Measurements from ENCODE around the gene COL11A1. TPM values are rescaled to one million over a fixed set of nuclear protein-coding genes. Genes with fewer than 3 reads are reported as not detected.
"Not testable (repeated sequence)": the region's sequence is repeated elsewhere in the genome, so short reads cannot be mapped to it uniquely, and the experiment has no call there.

Gene COL11A1
- total RNA-seq, result not detected

DNA sequence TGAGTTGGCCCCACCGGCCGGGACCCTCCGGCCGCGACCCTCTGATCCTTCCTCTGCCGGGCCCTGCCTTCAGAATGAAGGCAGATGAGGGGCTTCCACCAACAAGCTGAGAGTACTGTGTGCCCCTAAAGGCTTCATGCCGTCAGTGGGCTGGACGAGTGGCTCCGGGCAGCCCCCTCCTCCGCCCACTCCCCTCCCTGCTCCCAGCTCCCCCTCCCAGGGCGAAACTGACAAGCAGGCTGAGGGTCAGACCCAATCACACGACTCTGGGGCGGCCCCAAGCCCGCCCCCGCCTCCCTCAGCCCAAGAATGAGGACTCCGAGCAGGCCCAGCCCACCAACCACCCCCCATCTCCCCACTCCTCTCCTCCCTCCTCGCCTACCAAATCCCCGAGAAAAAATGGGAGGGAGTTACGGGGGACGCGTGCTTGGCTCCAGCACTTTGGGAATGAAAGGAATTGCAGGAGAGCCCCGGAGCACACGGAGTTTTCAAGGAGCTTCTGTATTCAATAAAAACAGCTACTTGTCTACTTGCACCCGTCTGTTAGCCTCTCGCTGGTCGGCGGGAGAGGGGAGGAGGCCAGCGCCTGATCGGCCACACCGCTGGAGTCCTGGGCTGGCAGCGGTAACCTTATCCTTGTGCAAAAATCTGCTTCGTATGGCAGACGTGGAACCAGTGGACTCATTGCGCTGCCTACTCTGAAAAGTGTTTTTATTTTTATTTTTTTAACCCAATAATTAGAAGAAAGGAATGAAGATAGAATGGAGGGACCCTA, at the start of gene COL11A1:
COL11A1 (minus strand) TSS at position 147 of the 775 bp plus-strand sequence. CDS start 344 bp downstream, outside the sequence.
- no peaks in the 10 kb centered on the region for H3K9me3 Mint-ChIP-seq
- peak within 1 kb of the TSS; percentile 27 to 32 for H3K4me3 Mint-ChIP-seq
- no peak within 1 kb of the TSS for H3K27ac Mint-ChIP-seq
- H3K4me1 Mint-ChIP-seq (ENCODE audit: low read depth), result peaks cover 6% of the 10 kb centered on the region
- H3K27me3 Mint-ChIP-seq (ENCODE audit: low read depth), result peaks cover 11% of the 10 kb centered on the region
- H3K36me3 Mint-ChIP-seq (ENCODE audit: insufficient read depth in 2 of 2), result no peaks in the 10 kb centered on the region
- no peak for DNase-seq
- ATAC-seq (replicated peaks in 1 of 2), result no peak

DNA sequence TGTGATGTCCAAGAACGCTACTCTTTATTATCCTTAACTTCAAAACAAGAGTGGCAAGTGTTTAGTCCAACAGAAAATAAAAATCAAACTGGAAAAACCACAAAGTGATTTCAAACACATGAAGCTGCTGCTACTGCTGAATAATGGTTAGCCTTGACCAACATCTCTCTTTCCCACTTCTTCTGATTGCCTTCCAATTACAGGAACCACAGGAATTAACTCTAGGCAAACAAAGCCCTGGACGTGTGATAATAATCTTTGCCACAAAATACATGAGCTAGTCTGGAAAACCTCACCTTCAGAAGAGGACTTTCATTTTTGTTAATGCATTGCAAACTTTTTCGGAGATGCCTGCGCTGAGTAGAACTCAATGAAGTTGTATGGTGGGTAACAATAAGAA, 48.6 kb upstream of the COL11A1 start:
- H3K9me3 Mint-ChIP-seq, result peaks cover 3 to 7% of the 10 kb centered on the region in 2 donors

DNA sequence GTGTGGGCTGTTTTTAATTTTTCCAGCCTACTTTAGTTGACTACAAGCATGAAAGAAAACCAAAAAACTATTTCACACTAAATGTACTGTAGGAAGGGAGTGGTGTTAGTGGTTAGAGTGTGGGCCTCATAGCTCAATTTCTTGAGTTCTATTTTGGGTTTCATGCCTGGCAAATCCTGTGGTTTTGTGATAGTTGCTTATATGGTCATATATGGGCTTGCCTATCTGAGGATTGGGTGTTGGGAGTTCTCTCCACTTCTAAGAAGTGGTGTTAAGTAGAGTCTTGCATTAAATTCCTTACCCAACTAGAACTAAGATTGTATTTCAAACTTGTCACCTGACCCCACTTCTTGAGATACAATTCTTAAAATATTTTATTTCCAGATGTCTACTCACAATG, 37.8 kb upstream of the COL11A1 start:
- no peak overlapping the region for H3K27ac Mint-ChIP-seq
- H3K36me3 Mint-ChIP-seq (ENCODE audit: insufficient read depth in 2 of 2), result no peaks in the 10 kb centered on the region
- peaks cover 1 to 9% of the 10 kb centered on the region in 2 donors for H3K9me3 Mint-ChIP-seq
- H3K4me1 Mint-ChIP-seq (ENCODE audit: low read depth), result no peaks in the 10 kb centered on the region
- DNase-seq, result no peak
- H3K27me3 Mint-ChIP-seq (ENCODE audit: low read depth), result no peaks in the 10 kb centered on the region
- H3K4me3 Mint-ChIP-seq, result no peak overlapping the region
- no peak for ATAC-seq (replicated peaks in 1 of 2)

More for the DNA sequence above, 48.6 kb upstream of the COL11A1 start:
- ATAC-seq (replicated peaks in 1 of 2) (no peak), DNase-seq (no peak)
- Mint-ChIP-seq H3K4me3 (no peak overlapping the region), H3K27ac (no peak overlapping the region), H3K36me3 (ENCODE audit: insufficient read depth in 2 of 2) (no peaks in the 10 kb centered on the region), H3K27me3 (ENCODE audit: low read depth) (no peaks in the 10 kb centered on the region), H3K4me1 (ENCODE audit: low read depth) (no peaks in the 10 kb centered on the region)

DNA sequence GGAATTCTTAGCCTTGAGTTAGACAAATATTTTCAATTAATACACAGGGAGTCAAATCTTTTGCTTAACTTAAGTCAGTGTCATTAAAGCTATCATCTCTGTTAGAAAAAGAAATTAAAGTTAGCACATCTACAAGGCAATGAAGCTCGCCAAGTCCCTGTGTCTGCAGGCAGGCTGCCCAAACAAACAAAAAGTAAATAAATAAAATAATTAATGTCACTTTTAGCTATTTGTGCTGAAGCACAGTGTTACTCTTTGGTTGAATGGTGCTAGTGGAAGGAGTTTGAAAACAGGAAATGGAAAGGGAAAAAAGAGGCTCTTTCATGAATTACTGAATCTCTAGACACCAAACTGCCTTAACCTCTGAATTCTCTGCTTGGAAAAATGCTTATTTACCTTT, 37.1 kb upstream of the COL11A1 start:
- Mint-ChIP-seq H3K36me3 (ENCODE audit: insufficient read depth in 2 of 2) (no peaks in the 10 kb centered on the region), H3K9me3 (peaks cover 2 to 7% of the 10 kb centered on the region in 2 donors), H3K27me3 (ENCODE audit: low read depth) (no peaks in the 10 kb centered on the region), H3K4me3 (no peak overlapping the region), H3K4me1 (ENCODE audit: low read depth) (no peaks in the 10 kb centered on the region), H3K27ac (no peak overlapping the region)
- ATAC-seq (replicated peaks in 1 of 2) (no peak), DNase-seq (no peak)

DNA sequence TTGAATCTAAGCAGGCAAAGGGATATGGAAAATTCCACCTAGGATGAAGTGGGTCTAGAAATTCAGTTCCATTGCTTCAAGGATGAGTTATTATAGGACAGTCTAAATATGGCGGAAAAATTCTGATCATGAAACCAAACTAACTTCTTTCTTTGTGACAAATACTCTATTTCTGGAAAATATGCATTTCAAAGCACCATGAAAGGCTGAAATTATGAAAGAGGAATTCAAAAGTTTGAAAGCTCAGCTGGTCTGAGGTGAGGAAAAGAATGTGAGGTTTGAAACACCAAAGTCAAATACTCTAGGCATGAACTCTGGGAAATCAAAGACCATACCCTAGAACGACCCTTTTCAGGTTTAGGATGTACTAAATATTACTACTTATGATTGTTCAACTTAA, 36.4 kb upstream of the COL11A1 start:
- Mint-ChIP-seq H3K4me1 (ENCODE audit: low read depth) (no peaks in the 10 kb centered on the region), H3K27me3 (ENCODE audit: low read depth) (no peaks in the 10 kb centered on the region), H3K4me3 (no peak overlapping the region), H3K9me3 (peaks cover 6 to 7% of the 10 kb centered on the region in 2 donors), H3K36me3 (ENCODE audit: insufficient read depth in 2 of 2) (no peaks in the 10 kb centered on the region), H3K27ac (no peak overlapping the region)
- ATAC-seq (replicated peaks in 1 of 2) (no peak), DNase-seq (no peak)

DNA sequence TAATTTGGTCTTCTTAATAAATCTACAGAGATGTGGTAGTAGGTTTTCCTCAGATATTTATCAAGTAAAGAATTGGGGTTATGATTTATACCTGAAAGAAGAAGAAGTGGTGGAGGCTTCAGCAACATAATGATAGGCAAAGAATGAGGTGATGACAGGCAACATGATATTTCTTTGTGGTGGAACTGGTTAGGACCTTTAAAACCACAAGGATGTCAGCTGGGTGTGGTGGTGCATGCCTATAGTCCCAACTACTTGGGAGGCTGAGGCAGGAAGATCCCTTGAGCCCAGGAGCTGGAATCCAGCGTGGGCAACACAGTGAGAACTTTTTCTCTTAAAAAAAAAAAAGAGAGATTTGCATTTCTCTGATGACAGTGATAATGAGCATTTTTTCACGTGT, 34.1 kb upstream of the COL11A1 start:
- ATAC-seq (replicated peaks in 1 of 2), result no peak
- Mint-ChIP-seq H3K4me3 (no peak overlapping the region), H3K4me1 (ENCODE audit: low read depth) (no peaks in the 10 kb centered on the region), H3K27me3 (ENCODE audit: low read depth) (no peaks in the 10 kb centered on the region), H3K36me3 (ENCODE audit: insufficient read depth in 2 of 2) (no peaks in the 10 kb centered on the region), H3K9me3 (peaks cover 4 to 13% of the 10 kb centered on the region in 2 donors), H3K27ac (no peak overlapping the region)
- no peak for DNase-seq

DNA sequence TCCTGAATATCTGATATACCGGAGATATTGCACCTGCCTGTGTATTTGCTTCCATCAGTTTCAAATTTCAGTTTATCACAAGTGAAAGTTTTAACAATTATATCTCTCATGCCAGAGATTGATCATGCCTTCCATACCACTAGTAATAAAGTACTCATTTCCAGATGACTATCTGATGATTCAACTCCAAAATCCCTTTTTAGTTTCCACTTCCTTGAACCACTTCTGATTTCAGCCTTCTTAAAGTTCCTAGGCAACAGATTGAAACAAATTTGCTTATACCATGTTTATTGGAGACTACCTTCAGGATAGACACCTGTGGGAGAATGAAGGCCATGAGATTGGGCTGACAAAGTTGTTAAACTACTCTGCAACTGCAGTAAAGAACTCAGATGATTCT, 21.5 kb upstream of the COL11A1 start:
- Mint-ChIP-seq H3K27ac (no peak overlapping the region), H3K4me1 (ENCODE audit: low read depth) (no peaks in the 10 kb centered on the region), H3K27me3 (ENCODE audit: low read depth) (no peaks in the 10 kb centered on the region), H3K9me3 (peaks cover 3 to 4% of the 10 kb centered on the region in 2 donors), H3K36me3 (ENCODE audit: insufficient read depth in 2 of 2) (no peaks in the 10 kb centered on the region), H3K4me3 (no peak overlapping the region)
- ATAC-seq (replicated peaks in 1 of 2), result no peak
- DNase-seq, result no peak

DNA sequence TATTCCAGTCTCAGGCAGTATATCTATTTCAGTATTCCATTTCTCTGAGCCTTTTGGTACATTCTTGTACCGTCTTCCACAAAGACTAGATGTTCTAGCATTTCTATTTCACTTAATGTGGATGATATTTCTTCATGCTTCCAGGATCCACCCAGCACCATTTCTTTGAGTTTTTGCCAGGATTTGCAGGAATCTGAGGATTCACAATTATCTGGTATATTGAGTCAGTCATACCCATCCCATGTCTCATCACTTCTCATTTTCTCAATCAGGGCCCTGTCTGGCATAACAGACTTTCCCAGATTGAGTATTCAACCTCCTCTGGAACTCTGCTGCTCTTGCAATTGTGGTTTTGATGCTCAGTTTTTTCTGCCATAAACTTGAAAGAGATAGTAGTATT, 20.9 kb upstream of the COL11A1 start:
- H3K27me3 Mint-ChIP-seq (ENCODE audit: low read depth), result no peaks in the 10 kb centered on the region
- DNase-seq (no peak), ATAC-seq (replicated peaks in 1 of 2) (no peak)
- no peaks in the 10 kb centered on the region for H3K36me3 Mint-ChIP-seq (ENCODE audit: insufficient read depth in 2 of 2)
- H3K4me1 Mint-ChIP-seq (ENCODE audit: low read depth), result no peaks in the 10 kb centered on the region
- no peak overlapping the region for H3K4me3 Mint-ChIP-seq
- H3K9me3 Mint-ChIP-seq, result peaks cover 3 to 4% of the 10 kb centered on the region in 2 donors
- no peak overlapping the region for H3K27ac Mint-ChIP-seq

DNA sequence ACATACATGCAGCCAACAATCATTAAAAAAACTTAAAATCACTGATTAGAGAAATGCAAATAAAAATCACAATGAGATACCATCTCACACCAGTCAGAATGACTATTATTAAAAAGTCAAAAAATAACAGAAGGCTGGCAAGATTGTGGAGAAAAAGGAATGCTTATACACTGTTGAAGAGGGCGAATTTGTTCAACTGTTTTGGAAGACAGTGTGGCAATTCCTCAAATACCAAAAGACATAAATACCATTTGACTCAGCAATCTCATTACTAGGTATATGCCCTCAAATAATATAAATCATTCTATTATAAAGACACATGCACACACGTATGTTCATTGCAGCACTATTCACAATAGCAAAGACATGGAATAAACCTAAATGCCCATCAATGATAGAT, 19.9 kb upstream of the COL11A1 start:
- not testable (repeated sequence) for H3K27ac Mint-ChIP-seq; H3K4me3 Mint-ChIP-seq; H3K27me3 Mint-ChIP-seq (ENCODE audit: low read depth); H3K9me3 Mint-ChIP-seq; H3K36me3 Mint-ChIP-seq (ENCODE audit: insufficient read depth in 2 of 2); ATAC-seq (replicated peaks in 1 of 2); H3K4me1 Mint-ChIP-seq (ENCODE audit: low read depth); DNase-seq

DNA sequence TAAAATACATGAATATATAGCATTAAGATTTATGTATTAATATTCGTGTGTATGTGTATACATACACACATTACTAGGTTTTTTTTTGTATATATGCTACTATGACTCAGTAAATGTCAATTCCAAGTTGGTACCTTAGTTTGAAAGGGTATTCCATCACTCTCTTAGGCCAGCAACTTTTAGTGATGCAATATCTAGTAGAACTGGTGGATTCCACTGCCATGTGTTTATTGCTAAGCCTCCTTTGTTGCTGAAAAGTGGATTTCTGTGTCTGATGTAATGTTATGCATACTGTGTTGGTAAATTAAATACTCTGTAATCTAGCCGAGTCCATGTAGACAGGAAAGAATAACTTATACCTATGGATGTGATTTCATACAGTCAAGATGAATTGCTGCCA, 16.9 kb upstream of the COL11A1 start:
- Mint-ChIP-seq H3K36me3 (ENCODE audit: insufficient read depth in 2 of 2) (no peaks in the 10 kb centered on the region), H3K27me3 (ENCODE audit: low read depth) (no peaks in the 10 kb centered on the region), H3K4me1 (ENCODE audit: low read depth) (no peaks in the 10 kb centered on the region), H3K9me3 (peaks cover 4% of the 10 kb centered on the region in 2 donors), H3K4me3 (no peak overlapping the region), H3K27ac (no peak overlapping the region)
- no peak for DNase-seq
- ATAC-seq (replicated peaks in 1 of 2), result no peak

DNA sequence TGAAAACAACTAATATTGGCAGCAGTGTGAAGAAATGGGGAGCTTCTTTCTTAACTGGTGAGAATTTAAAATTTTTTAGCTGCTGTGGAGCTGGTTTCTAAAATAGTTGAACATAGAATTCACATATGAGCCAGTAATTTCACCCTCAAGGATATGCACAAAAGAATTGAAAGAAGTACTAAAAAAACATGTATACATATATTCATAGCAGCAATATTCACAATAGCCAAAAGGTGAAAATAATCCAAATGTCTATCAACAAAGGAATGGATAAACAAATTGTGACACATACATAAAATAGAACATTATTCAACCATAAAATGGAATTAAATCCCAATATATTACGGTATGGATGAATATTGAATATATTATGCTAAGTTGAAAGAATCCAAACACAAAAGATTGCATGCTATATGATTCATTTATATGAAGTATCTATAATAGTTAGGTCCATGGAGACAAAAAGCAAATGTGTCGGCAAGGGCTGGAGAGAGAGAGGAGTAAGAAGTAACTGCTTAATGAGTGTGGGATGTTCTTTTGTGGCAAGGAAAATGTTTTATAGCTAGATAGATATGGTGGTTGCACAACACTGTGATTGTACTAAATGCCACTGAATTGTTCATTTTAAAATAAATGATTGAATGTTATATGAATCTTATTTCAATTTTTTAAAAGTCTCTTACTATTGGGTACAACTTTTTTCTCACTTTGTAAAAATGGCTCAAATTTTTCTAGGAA, 14.8 kb upstream of the COL11A1 start:
- Mint-ChIP-seq H3K27ac (no peak overlapping the region), H3K9me3 (peaks cover 4% of the 10 kb centered on the region in 2 donors), H3K36me3 (ENCODE audit: insufficient read depth in 2 of 2) (no peaks in the 10 kb centered on the region), H3K4me1 (ENCODE audit: low read depth) (no peaks in the 10 kb centered on the region), H3K27me3 (ENCODE audit: low read depth) (no peaks in the 10 kb centered on the region), H3K4me3 (no peak overlapping the region)
- no peak for ATAC-seq (replicated peaks in 1 of 2)
- DNase-seq, result no peak

DNA sequence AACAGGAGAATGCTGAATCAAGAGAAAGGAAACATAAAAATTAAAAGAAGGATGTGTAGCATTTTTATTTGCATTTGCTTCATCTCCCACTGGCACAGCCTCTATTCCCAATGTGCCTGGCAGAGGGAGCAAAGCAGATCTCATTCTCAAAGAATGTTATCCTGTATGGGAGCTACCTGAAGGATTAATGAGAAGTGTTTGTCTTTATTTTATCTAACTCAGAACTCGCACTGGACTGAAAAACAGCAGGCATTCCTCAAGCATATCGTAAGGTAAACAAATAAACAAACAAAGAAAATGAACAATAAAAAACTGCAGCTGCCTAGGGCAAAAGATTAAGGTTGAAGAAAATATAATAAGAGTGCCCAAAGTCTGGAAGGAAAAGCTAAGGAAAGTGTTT, 12.7 kb upstream of the COL11A1 start:
- DNase-seq (no peak), ATAC-seq (replicated peaks in 1 of 2) (no peak)
- H3K27ac Mint-ChIP-seq, result no peak overlapping the region
- peaks cover 0 to 4% of the 10 kb centered on the region in 2 donors for H3K9me3 Mint-ChIP-seq
- H3K27me3 Mint-ChIP-seq (ENCODE audit: low read depth), result no peaks in the 10 kb centered on the region
- no peaks in the 10 kb centered on the region for H3K4me1 Mint-ChIP-seq (ENCODE audit: low read depth)
- no peaks in the 10 kb centered on the region for H3K36me3 Mint-ChIP-seq (ENCODE audit: insufficient read depth in 2 of 2)
- no peak overlapping the region for H3K4me3 Mint-ChIP-seq

DNA sequence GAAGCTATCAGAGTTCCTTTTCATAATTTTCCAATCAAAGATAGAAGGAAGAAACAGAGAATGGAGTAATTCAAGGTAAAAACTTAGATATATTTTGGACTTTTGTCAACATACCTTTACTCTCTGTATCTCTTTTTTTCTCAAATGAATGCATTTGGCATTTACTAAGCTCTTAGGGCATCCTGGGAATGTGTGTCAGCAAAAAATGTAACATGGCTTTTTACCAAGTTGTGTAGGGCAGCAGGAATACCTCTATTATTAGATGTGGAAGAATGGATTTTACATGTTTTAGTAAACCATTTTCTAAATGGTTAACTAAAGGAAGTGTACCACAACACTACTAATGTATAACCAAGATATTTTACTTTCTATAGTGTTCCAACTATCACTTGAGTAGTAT, 4.2 kb upstream of the COL11A1 start:
- DNase-seq (no peak), ATAC-seq (replicated peaks in 1 of 2) (no peak)
- peaks cover 6% of the 10 kb centered on the region for H3K27me3 Mint-ChIP-seq (ENCODE audit: low read depth)
- H3K27ac Mint-ChIP-seq, result no peak overlapping the region
- no peak overlapping the region for H3K4me3 Mint-ChIP-seq
- no peaks in the 10 kb centered on the region for H3K4me1 Mint-ChIP-seq (ENCODE audit: low read depth)
- H3K36me3 Mint-ChIP-seq (ENCODE audit: insufficient read depth in 2 of 2), result no peaks in the 10 kb centered on the region
- H3K9me3 Mint-ChIP-seq, result no peaks in the 10 kb centered on the region
